T-helper 2 cell treated with Interferon-gamma antibody and Interleukin-4, amounts not matched to agents 100 ng/mL and 5 ng/mL, for 36 hours (primary cell): ENCODE measurements around the gene DYNC2H1. TPM values are rescaled to one million over a fixed set of nuclear protein-coding genes. Genes with fewer than 3 reads are reported as not detected.

Experiments
- intact Hi-C: fragments of 100-400 bp; cut with micrococcal nuclease; formaldehyde crosslinking; loops from one replicate; pipeline ENCODE4 v1.15.1; 2023
- total RNA-seq: library from RNA; stranded (reverse); gene quantifications from 2 replicates; pipeline ENCODE4 v1.2.3, GENCODE V29; 2022

The DYNC2H1 gene
- total RNA-seq, 1 donor from 2014 or later: 0.70 TPM

- intact Hi-C loops: no loop called here
Observed at GRCh38 chr11:103266167-103266831, 157.1 kb downstream of the DYNC2H1 start.

- intact Hi-C loops: no loop called here
Observed at GRCh38 chr11:103272876-103273275, 163.7 kb downstream of the DYNC2H1 start.

GRCh38 chr11:103274025-103274424, 164.8 kb downstream of the DYNC2H1 start:
- intact Hi-C loops: no loop called here

GRCh38 chr11:103279821-103280220, 170.6 kb downstream of the DYNC2H1 start:
- intact Hi-C loops: no loop called here

GRCh38 chr11:103281301-103281700, 172.1 kb downstream of the DYNC2H1 start:
- intact Hi-C loops: no loop called here

GRCh38 chr11:103284260-103284659, 175.0 kb downstream of the DYNC2H1 start:
- intact Hi-C loops: no loop called here

- intact Hi-C loops: no loop called here
Observed at GRCh38 chr11:103294516-103294915, 185.3 kb downstream of the DYNC2H1 start.

- intact Hi-C loops: no loop called here
Observed at GRCh38 chr11:103295704-103296103, 186.5 kb downstream of the DYNC2H1 start.

- intact Hi-C loops: no loop called here
Observed at GRCh38 chr11:103297900-103298299, 188.7 kb downstream of the DYNC2H1 start.

GRCh38 chr11:103315248-103315647, 206.0 kb downstream of the DYNC2H1 start:
- intact Hi-C loops: no loop called here

- intact Hi-C loops: no loop called here
Observed at GRCh38 chr11:103317118-103317517, 207.9 kb downstream of the DYNC2H1 start.

GRCh38 chr11:103322821-103323220, 213.6 kb downstream of the DYNC2H1 start:
- intact Hi-C loops: no loop called here

- intact Hi-C loops: loop anchor here (1.0 kb wide), 2 partner anchors 213 to 276 kb away; no protein-coding TSS in a partner anchor
Observed at GRCh38 chr11:103325686-103326069, 216.5 kb downstream of the DYNC2H1 start.

GRCh38 chr11:103326070-103326794, 217.0 kb downstream of the DYNC2H1 start:
- intact Hi-C loops: loop anchor here (1.0 kb wide), 2 partner anchors 212 to 275 kb away; no protein-coding TSS in a partner anchor

- intact Hi-C loops: no loop called here
Observed at GRCh38 chr11:103327721-103328120, 218.5 kb downstream of the DYNC2H1 start.

- intact Hi-C loops: no loop called here
Observed at GRCh38 chr11:103332409-103332808, 223.2 kb downstream of the DYNC2H1 start.

GRCh38 chr11:103338621-103339484, 229.6 kb downstream of the DYNC2H1 start:
- intact Hi-C loops: no loop called here

- intact Hi-C loops: no loop called here
Observed at GRCh38 chr11:103339485-103339857, 230.2 kb downstream of the DYNC2H1 start.

- intact Hi-C loops: no loop called here
Observed at GRCh38 chr11:103340956-103341355, 231.7 kb downstream of the DYNC2H1 start.

GRCh38 chr11:103344886-103345285, 235.7 kb downstream of the DYNC2H1 start:
- intact Hi-C loops: no loop called here

- intact Hi-C loops: no loop called here
Observed at GRCh38 chr11:103349595-103349994, 240.4 kb downstream of the DYNC2H1 start.

- intact Hi-C loops: no loop called here
Observed at GRCh38 chr11:103354656-103355055, 245.4 kb downstream of the DYNC2H1 start.
